Urothelium cell line (cell line): ENCODE results near the gene NFYC.
A peak's percentile ranks its signal among the peaks of the same experiment; 100 is the strongest.

Source experiments
- DNase-seq: peaks from one replicate; pipeline ENCODE4 v3.0.0; 2011; ENCODE audit warnings: low spot score, mixed read lengths
- FAIRE-seq: peaks from 2 replicates; lab custom pipeline; 2011; peaks lifted over from hg19 to GRCh38; lab: Jason Lieb, UNC

Gene NFYC

DNA sequence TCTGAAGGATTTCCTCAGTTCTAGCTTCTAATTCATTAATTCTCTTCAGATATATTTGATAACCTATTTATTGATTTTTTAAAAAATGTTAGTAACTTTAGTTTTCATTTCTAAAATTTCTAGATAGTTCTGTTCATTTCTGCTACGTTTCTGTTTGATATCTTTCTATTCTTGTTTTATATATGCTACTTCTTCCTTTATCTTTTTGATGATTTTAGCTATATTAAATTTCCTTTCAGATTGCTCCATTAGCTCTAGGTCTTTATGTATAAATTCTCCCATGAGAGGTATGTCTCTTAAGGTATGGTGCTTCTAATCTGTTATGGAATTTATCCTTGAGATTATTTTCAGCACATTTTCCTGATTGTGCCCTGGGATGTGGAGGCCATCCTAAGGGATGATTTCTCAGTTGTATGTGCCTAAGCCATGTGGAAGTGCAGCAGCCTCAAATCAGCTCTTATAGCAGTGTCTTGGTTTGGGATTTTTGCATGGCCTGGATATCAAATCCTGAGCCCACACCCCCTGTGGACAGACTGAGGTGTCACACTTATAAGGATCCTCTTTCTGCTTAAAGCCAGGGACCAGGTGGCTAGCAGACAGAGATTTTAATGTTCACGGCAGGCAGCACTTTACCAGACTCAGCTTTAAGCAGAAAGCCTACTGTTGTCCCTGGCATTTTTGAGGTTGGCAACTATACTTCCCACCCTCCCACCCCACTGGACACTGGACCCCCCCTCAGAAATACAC is 85.9 kb downstream of the NFYC start:
- FAIRE-seq = no peak

DNA sequence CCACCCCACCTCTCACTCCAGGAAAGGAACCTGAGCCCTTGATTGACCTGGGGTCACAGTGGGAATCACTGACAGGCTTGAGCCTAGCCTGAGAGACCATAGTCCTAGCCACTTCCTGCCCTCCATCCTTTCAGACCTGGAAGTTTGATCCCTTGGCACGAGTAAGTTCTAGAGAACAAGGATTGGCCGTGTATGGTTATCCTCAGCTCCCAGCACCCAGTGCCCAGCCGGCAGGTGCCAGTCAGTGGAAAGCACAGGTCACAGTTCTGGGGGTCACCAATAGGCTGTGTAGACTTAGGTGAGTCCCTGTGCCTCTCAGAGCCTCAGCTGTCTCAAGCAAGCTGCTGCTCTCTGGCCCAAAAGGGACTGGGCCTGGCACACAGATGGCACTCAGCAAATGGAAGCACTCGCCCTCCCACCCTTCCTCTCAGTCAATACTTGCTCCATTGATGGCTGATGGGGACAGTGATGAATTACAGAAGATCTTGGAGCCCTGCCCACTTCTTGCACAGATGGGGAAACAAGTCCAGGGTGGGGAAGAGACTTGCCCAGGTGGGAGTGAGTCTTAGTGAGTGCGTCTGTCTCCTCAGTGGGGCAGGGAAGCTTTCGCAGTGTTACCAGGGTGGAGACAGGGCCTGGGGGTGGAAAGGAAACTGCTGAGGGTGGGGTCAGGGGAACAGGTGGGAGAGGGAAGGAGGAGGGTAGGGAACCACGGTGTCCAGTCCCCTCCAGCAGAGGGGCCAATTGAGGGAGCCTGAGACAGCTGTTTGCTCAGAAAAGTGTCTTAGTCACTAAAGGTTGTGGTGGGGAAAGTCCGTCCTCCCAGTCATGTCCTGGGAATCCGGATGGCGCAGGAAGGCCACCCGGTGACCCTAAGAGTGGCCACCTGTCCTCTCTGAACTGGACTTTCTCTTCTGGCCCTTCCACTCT is 89.4 kb downstream of the NFYC start:
- FAIRE-seq = no peak
- DNase-seq = no peak

More for the DNA sequence above, 85.9 kb downstream of the NFYC start:
- no peak for DNase-seq

DNA sequence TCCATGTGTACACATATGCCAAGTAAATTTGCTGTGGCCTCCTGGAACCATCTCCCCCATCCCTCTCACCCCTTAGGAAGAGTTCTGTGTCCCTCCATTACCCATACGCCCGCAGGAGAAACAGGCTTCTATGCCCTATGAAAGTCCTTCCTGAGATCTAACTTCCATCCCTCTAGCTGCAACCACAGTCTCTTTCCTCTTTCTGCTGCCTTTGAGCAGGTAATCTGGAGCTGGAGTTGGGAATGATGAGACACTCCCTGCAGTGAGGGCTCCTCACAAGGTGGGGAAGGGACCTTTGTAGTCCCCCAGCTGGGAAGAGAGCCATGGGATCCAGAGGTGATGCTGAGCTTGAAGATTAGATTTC is 90.1 kb downstream of the NFYC start:
- no peak for DNase-seq
- no peak for FAIRE-seq

DNA sequence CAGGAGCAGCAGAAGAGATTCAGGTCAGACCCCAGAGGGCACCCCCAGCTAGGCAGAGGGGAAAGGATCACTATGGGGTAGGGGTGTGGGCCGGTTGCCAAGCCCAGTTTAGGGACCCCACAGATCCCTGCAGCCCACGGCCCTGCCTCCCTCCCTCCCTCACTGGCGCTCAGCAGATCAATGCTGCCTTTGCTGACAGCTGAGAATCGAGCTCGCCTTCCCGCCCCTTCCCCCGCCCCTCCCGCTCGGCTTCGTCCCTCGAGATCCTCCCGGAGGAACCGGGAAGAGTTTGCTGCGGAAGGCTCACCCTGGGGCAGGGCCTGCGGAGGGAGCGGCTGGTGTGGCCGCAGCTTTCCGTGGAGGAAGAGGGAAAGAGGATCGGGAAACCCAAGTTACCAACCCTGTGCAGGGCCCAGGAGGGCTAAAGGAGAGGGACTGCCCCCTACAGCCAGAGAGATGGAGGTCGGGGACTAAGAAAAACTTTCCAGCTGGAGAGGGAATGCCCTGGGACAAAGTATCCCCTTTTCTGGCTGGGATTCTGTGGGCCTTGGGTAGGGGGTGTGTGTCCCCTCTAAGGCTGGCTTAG is 91.0 kb downstream of the NFYC start:
- DNase-seq (no peak), FAIRE-seq (no peak)

DNA sequence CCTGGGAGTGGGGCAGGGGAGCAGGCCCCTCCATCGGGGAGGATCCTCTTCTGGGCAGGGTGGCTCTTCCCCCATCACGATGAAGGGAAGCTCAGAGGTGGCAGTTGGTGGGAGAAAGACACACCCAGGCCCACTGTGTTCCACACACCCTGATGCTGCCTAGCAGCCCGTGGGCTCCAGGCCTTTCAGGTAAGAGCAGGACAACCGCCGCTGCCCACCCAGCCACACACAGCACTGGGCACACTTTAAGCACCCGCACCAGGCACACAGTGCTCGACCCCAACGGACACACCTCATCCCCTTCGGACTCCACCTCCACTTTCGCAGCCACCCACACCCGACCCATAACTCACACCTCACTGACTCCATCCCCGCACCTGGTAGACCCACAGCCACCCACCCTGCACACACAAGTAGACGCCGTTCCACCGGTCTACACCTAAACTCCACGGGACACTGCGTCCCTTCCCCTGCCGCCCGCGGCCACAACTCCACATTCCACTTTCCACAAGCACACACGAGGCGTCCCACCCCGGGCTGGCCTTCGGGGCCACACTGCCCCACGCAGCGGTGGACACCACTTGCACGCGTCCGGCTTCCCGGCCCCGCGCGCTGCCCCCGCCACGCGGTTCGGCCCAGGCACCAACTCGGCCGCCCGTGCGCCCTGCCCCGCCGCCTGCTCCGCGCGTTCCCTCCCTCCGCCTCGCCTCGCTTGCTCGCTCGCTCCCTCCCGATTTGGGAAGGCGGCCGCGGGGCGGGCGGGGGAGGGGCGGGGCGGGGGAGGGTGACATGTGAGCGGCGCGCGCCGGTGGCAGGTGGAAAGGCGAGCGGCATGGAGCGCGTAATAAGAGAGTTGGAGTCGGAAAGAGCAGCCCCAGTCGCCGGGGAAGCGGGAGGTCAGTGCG is 91.7 kb downstream of the NFYC start, which contains the start of gene KCNQ4:
Gene KCNQ4 (plus strand): TSS at position 787 of the 905 bp plus-strand sequence. CDS start 307 bp downstream, outside the sequence.
- FAIRE-seq = peak; percentile 84
- DNase-seq = no peak

DNA sequence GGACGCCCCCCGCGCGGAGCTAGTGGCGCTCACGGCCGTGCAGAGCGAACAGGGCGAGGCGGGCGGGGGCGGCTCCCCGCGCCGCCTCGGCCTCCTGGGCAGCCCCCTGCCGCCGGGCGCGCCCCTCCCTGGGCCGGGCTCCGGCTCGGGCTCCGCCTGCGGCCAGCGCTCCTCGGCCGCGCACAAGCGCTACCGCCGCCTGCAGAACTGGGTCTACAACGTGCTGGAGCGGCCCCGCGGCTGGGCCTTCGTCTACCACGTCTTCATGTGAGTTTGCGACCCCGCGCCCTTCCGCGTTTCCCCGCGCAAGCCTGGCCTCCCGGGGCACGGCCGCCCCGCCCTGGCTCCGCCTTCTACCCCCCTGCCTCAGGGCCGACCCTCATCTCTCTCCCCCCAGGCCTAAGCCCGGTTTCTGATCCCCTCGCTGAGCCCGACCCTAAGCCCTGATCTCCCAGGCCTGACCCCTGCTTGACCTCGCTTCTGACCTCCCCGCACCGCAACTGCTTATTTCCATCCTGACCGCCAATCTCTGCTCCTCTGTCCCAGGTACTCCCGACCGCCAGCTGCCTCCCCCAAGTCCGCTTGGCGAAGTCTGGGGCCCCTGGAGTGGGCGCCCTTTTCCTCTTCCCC is 92.8 kb downstream of the NFYC start:
- FAIRE-seq = no peak
- no peak for DNase-seq

DNA sequence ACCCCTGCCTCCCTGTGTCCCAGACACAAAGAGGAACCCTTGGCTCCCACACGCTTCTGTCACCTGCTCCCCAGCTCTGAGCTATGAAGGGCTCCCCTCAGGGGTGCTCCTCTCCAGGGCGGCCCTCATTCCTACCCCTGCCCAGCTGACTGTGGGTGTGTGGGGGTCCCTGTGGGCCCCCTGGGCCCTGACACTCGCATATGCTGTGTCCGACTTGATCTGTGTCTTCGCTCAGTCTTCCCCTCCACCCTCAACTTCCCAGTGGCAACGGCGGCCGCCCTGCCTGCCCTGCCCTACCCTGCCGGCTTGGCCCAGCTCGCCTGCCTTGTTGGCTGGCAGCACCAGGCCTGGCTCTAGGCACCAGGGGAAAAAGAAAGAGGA is 93.3 kb downstream of the NFYC start:
- FAIRE-seq = no peak
- DNase-seq = no peak

DNA sequence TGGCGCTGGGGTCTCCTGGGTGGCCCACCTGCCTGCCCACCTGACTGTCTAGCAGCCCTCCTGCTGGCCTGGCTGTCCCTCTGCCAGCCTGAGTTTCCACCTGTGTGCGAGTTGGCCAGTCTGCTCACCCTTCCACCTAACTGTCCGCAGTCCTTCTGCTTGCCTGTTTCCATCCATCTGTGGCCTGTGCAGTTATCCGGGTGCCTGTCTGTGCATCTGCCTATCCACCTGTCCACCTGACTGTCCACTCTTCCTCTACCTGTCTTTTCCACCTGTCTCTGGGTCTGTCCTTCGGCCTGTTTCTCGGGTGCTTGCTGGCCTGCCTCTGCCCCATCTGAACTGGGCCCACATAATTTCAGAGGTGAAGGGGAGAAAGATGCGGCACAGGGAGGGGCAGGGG is 93.9 kb downstream of the NFYC start:
- FAIRE-seq = no peak
- no peak for DNase-seq

DNA sequence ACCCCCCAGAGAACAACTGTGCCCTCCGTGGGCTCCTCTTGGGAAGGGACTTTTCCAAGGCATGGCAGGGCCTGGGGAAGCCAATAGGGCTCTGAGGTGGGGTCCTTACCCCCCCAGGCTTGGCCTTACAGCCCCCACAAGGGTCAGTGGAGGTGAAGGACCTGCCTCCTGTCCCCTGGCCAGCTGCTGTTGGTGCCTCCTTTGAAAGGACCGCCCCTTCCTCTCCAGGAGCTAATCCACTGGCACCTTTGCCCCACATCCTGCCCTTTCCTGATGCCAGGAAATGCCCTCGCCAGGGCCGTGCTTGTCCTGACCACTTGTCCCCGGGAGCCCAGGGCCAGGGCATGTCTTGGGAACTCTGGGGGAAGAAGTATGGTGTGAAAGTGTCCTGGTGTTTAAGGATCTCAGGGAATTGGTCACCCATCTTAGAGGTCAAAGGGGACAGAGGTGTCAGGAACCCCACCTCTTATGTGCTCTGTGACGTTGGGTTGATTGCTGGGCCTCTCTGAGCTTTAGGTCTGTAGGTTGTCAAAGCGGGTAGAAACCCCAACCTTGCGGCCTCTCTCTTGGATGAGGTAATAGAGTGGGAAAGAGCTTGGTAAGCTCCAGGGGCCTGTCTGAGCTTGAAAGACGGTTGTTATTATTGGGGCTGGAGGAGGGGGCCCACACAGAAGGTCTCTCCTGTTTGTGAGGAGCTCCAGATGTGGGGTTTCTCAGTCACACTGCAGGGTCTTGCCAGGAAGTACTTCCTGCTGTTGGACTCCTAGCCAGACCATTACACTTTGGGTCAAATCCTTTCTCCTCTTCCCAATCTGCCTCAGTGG is 94.9 kb downstream of the NFYC start:
- DNase-seq (no peak), FAIRE-seq (peak; percentile 30)

DNA sequence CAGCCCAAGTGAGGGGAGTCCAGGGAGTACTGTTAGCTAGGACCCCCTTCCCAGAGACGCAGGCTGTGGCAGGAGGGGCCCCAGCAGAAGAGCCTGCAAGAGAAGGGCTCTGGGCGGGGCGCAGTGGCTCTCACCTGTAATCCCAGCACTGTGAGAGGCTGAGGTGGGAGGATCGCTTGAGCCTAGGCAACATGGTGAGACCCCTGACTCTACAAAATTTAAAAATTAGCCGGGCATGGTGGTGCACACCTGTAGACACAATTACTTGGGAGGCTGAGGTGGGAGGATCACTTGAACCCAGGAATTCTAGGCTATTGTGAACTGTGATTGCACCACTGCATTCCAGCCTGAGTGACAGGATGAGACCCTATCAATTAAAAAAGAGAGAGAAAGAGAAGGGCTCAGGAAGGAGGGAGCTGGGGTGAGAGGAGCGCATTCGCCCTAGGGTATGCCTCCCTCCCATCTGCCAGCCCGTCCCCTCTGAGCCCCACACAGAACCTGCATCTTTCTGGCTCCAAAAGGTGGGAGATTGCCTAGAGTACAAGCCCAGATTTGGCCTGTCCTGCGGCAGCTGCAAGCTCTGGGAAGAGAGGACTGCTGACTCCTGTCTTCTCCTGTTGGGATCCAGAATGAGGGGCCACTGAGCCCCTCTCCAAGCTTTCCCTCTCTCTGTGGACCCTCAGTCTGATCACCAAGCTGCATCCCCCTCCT is 95.6 kb downstream of the NFYC start:
- peak; percentile 17 for FAIRE-seq
- DNase-seq = no peak

DNA sequence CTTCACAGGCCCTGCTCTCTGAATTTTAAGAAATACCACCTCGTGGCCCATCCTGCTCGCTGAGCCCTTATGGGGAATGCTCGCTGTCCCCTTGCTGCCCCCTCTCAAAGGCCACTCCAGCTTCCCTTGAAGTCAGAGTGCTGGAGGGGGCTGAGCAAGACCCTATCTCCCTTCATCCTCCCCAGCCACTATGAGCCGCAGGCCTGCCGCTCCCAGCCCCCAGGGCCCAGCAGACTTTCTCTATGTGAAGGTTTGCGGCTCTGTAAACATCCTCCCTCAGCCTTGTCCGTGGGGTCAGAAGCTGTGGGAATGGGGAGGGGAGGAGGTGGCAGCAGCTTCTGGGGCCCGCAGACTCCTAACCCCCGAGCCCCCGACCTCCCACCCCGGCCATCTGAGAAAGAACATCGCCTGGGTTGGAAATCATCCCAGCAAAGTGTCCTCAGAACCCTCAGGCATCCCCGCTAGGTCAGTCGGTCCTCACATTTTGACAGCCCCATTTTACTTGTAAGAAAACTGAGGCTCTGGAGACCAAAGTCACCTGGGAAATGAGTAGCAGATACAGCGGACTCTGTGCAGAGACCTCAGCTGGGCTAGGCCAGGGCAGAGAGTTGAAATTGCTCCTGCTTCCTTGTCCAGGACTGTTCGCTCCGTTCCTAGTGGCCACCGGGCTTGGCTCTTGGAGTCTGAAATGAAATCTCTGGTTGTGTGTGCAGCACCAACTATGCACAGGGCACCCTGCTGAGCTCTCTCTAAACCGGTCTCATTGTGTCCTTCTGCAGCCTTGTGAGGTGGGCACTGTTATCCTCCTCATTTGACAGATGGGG is 96.4 kb downstream of the NFYC start:
- no peak for FAIRE-seq

DNA sequence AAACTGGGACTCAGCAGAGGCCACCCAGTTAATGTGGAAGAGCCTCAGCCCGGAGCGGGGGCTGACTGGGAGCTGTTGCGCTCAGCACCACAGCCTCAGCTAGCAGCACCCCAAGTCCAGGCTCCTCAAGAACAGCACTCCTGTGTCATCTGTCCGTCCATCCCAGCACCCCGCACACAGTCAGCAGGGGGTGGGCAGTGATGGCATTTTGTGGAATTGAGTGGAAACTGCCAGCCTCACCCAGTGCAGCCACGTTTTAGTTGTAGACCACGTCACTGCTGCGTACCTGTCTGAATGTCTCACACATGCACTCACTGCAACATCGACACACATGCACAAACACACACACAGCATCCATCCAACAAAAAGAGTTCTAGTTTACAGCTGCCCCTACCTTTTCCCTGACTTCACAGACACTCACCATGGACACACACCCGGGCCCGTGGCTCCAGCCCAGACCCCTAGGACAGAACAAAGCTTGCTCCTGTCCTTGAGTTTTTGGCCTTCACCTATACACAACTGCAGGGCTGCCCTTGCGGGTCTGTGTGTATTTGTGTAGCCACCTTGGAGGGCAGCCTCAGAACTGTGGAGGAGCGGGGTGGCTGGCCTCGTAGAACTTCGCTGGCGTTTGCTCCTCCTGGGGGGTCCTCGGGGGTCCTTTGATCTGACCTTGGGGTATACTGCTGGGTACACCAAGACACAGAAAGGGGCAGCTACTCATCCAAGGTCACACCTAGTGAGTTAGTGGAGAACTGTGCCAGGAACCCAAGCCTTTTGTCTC is 97.2 kb downstream of the NFYC start:
- FAIRE-seq (peak; percentile 87), DNase-seq (no peak)

More for the DNA sequence above, 96.4 kb downstream of the NFYC start:
- no peak for DNase-seq

DNA sequence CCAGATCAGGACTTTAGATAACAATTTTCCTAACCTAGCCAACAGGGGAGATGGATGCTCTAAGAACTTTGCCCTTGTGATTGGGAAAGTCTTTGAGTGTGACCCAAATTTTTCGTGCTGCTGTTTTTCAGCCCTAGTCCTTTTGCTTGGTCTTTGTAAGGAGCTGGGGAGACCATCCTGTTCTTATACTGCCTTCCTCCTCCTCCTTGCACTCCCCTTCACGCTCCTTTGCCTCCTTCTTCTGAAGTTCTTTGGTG is 97.8 kb downstream of the NFYC start:
- no peak for FAIRE-seq
- no peak for DNase-seq

DNA sequence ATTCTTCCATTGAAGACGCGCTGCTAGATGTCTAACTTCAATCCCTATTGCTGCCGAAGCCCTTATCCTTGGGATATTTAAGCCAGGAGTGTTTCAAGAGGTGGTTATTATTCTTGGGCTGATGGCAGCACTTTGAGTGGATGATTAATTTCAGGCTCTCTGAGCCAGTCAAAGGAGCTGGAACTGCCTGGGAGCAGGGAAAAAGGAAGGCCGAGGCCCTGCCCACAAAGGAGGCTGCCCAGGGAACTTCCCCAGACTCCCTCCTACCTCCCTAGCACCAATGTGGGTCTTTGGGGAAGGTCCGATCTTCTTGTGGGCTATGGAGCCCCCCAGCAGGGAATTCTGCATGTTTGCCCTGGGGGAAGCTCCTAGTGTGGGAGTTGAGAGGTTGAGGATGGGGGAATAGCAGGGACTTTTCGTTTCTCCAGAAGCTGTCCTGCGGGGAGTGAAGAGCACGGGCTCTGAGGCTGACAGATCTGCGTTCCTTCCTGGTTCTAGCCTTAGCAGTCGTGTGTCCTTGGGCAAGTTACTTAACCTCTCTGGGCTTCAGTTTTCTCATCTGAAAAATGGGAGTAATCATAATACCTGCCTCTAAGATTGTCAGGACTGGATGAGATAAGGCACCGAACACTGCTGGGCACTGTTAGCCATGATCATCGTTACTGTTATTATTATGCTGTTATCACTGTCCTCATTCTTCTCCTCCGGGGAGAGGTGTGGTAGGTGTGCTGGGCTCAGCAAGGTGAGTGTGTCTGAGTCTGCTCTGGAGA is 98.3 kb downstream of the NFYC start:
- peak; percentile 32 for FAIRE-seq

DNA sequence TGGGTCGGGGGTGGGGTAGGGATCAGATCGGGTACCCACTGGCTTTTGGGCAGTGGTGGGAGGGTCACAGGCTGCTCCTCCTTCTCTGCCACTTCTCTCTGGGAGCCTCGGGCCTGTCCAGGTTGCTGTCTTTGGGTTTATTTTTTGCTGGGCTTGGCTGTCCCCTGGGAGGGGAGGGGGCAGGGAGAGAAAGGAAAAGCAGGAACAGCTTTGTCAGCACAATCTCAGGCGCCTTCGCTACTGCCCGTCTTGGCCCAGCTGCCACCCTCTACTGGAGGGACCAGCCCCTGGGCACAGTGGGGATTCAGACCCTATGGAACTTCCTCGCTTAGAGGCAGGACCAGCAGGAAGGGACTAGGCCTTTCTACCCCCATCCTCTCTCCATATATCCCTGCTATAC is 100.5 kb downstream of the NFYC start:
- no peak for FAIRE-seq
- DNase-seq = no peak

More for the DNA sequence above, 98.3 kb downstream of the NFYC start:
- no peak for DNase-seq

DNA sequence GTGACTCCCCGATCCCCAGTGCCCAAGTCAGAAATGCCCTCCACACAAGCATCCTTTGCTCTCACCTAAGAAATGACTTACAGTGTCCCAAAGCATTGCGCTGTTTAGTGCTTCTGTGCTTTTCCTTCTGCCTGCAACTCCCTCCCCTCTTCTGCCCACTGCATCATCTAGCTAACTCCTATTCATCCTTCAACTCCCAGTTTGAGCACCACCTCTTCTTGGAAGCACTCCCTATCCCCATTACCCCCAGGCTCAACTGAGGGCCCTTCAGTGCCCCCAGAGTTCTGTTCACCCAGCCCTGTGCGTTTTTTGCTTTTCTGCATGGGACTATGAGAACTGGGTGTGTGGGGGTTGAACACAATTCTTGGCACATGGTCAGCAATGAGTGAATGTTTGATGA is 102.1 kb downstream of the NFYC start:
- DNase-seq (no peak), FAIRE-seq (peak; percentile 13)
